Measurements from ENCODE around the gene KCNH6.

The KCNH6 gene

DNA sequence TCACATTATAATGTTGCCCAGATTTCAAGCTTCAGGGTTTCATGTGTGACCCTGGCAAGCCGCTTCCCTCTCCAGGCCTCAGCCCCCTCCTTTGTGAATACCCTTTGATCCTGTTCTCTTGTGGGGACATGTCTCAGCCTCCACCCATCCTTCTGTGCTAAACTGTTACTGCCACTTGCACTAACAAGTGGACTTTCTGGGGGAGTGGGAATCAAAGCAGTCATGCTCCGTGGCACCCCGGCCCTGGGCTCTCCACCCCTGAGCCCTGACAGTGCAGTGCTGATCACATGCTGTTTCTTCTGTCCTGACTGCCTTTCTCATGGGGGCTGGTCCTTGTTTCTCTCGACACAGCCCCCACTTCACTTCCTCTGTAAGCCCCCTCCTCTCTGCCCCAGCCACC is 17.4 kb downstream of the KCNH6 start:
- peak overlapping the region in 1 of 3 experiments; percentile 68 for H3K27ac Mint-ChIP-seq
- no peaks in the 10 kb centered on the region for H3K9me3 Mint-ChIP-seq
- no peaks in the 10 kb centered on the region for H3K4me1 Mint-ChIP-seq
- H3K36me3 Mint-ChIP-seq (ENCODE audit: low read depth), result no peaks in the 10 kb centered on the region
- H3K4me3 Mint-ChIP-seq, result no peak overlapping the region
- peaks cover 26% of the 10 kb centered on the region for H3K27me3 Mint-ChIP-seq (ENCODE audit: low read depth)
- no peak for TF ChIP-seq CTCF (IDR thresholded peaks at IDR 0.05; ENCODE audit: unreplicated experiment in 3 of 3)

GRCh38 chr17:63542218-63542545 is 19.0 kb downstream of the KCNH6 start:
- H3K36me3 Mint-ChIP-seq (ENCODE audit: low read depth), result no peaks in the 10 kb centered on the region
- no peak overlapping the region for H3K4me3 Mint-ChIP-seq
- TF ChIP-seq CTCF (IDR thresholded peaks at IDR 0.05; ENCODE audit: unreplicated experiment in 3 of 3), result no peak
- H3K4me1 Mint-ChIP-seq, result no peaks in the 10 kb centered on the region
- H3K9me3 Mint-ChIP-seq, result no peaks in the 10 kb centered on the region
- H3K27me3 Mint-ChIP-seq (ENCODE audit: low read depth), result peaks cover 24% of the 10 kb centered on the region
- no peak overlapping the region for H3K27ac Mint-ChIP-seq

- peaks cover 23% of the 10 kb centered on the region for H3K27me3 Mint-ChIP-seq (ENCODE audit: low read depth)
- no peak overlapping the region for H3K4me3 Mint-ChIP-seq
- H3K27ac Mint-ChIP-seq, result no peak overlapping the region
- H3K9me3 Mint-ChIP-seq, result no peaks in the 10 kb centered on the region
- H3K36me3 Mint-ChIP-seq (ENCODE audit: low read depth), result no peaks in the 10 kb centered on the region
- no peaks in the 10 kb centered on the region for H3K4me1 Mint-ChIP-seq
- TF ChIP-seq CTCF (IDR thresholded peaks at IDR 0.05; ENCODE audit: unreplicated experiment in 3 of 3), result no peak
Measured at GRCh38 chr17:63542942-63543821, 20.0 kb downstream of the KCNH6 start.

DNA sequence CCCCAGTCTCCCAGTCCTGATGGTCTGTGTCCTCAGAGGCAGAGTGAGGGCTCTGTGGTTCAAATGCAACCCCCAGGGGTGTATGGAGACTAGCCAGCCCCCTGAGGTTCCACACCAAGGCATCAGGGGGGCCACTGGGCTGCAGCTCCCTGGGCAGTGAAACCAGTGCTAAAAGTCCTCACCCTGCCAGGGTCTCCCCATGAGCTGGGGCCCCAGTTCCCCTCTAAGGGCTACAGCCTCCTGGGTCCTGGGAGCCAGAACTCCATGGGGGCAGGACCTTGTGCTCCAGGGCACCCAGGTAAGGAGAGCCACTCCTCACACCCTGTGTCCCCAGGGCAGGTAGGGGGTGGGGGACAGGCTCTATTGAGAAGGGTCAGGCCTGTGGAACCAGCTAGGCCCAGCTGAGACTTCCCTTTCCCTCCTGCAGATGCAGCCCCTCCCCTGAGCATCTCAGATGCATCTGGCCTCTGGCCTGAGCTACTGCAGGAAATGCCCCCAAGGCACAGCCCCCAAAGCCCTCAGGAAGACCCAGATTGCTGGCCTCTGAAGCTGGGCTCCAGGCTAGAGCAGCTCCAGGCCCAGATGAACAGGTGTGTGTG is 20.8 kb downstream of the KCNH6 start:
- Mint-ChIP-seq H3K27ac (no peak overlapping the region), H3K4me3 (no peak overlapping the region), H3K9me3 (no peaks in the 10 kb centered on the region), H3K4me1 (no peaks in the 10 kb centered on the region), H3K27me3 (ENCODE audit: low read depth) (peaks cover 18% of the 10 kb centered on the region), H3K36me3 (ENCODE audit: low read depth) (no peaks in the 10 kb centered on the region)
- TF ChIP-seq CTCF (IDR thresholded peaks at IDR 0.05; ENCODE audit: unreplicated experiment in 3 of 3), result no peak

GRCh38 chr17:63544467-63545301 is 21.5 kb downstream of the KCNH6 start:
- Mint-ChIP-seq H3K4me1 (no peaks in the 10 kb centered on the region), H3K27me3 (ENCODE audit: low read depth) (peaks cover 12% of the 10 kb centered on the region), H3K9me3 (no peaks in the 10 kb centered on the region), H3K27ac (no peak overlapping the region), H3K36me3 (ENCODE audit: low read depth) (no peaks in the 10 kb centered on the region), H3K4me3 (peak overlapping the region in 1 of 3 experiments; percentile 19)
- no peak for TF ChIP-seq CTCF (IDR thresholded peaks at IDR 0.05; ENCODE audit: unreplicated experiment in 3 of 3)
